Keratinocyte (primary cell): ENCODE data around the gene GRK6. TPM values are rescaled to one million over a fixed set of nuclear protein-coding genes. Genes with fewer than 3 reads are reported as not detected.

Experiments used
- DNase-seq: peaks from one replicate; pipeline ENCODE4 v3.0.0-alpha.2; 2011; ENCODE audit warnings: low read depth, missing footprints, low spot score
- FAIRE-seq: peaks from 2 replicates; lab custom pipeline; 2011; peaks lifted over from hg19 to GRCh38; lab: Jason Lieb, UNC
- H2AFZ ChIP-seq: 2 replicates; pipeline ENCODE4 v1.6.0; 2012; ENCODE audit warnings: low read length, control low read depth, inconsistent platforms; ENCODE audit not compliant: control insufficient read depth
- H3K27ac ChIP-seq: 2 replicates; pipeline ENCODE4 v1.5.1; 2011; ENCODE audit warnings: low read length; ENCODE audit not compliant: control insufficient read depth, insufficient read depth
- H3K27me3 ChIP-seq: 3 replicates; pipeline ENCODE4 v1.6.0; 2011; ENCODE audit warnings: low read length; ENCODE audit not compliant: control insufficient read depth, insufficient read depth; ENCODE audit errors: extremely low read depth
- H3K36me3 ChIP-seq, 2 experiments: 2 replicates in 1 of 2; 3 replicates in 1 of 2; pipeline ENCODE4 v1.5.1; 2011; ENCODE audit warnings: low read length in 2 of 2, mild to moderate bottlenecking in 1 of 2; ENCODE audit not compliant: control insufficient read depth in 2 of 2, insufficient read depth in 2 of 2; ENCODE audit errors: extremely low read depth in 1 of 2
- H3K4me1 ChIP-seq: 3 replicates; pipeline ENCODE4 v1.5.1; 2011; ENCODE audit warnings: low read length; ENCODE audit not compliant: control insufficient read depth, insufficient read depth; ENCODE audit errors: extremely low read depth
- H3K4me2 ChIP-seq: 3 replicates; pipeline ENCODE4 v1.6.0; 2011; ENCODE audit warnings: low read depth, low read length; ENCODE audit not compliant: control insufficient read depth, insufficient read depth; ENCODE audit errors: extremely low read depth
- H3K4me3 ChIP-seq, 3 experiments: fragments of 200-600 bp in 1 of 3; sonication (generic) in 1 of 3; 2 replicates in 2 of 3; 3 replicates in 1 of 3; pipeline ENCODE4 v1.5.1; 2011 to 2016; ENCODE audit warnings: low read length in 3 of 3, mild to moderate bottlenecking in 3 of 3, control low read depth in 2 of 3, inconsistent platforms in 1 of 3, low read depth in 1 of 3, mixed read lengths in 1 of 3, mixed run types in 1 of 3, moderate library complexity in 1 of 3; ENCODE audit not compliant: control insufficient read depth in 2 of 3, insufficient read depth in 2 of 3; ENCODE audit errors: extremely low read depth in 1 of 3
- H3K79me2 ChIP-seq: 2 replicates; pipeline ENCODE4 v1.6.0; 2012; ENCODE audit warnings: low read length; ENCODE audit not compliant: control insufficient read depth, insufficient read depth
- H3K9ac ChIP-seq: 3 replicates; pipeline ENCODE4 v1.6.0; 2011; ENCODE audit warnings: low read length; ENCODE audit not compliant: control insufficient read depth, insufficient read depth; ENCODE audit errors: extremely low read depth
- H3K9me1 ChIP-seq: 3 replicates; pipeline ENCODE4 v1.6.0; 2011; ENCODE audit warnings: low read length; ENCODE audit not compliant: control insufficient read depth, insufficient read depth; ENCODE audit errors: extremely low read depth
- H3K9me3 ChIP-seq: 2 replicates; pipeline ENCODE4 v1.5.1; 2012; ENCODE audit warnings: low read depth, low read length; ENCODE audit not compliant: control insufficient read depth
- H4K20me1 ChIP-seq: 3 replicates; pipeline ENCODE4 v1.6.0; 2011; ENCODE audit warnings: low read length; ENCODE audit not compliant: control insufficient read depth, insufficient read depth; ENCODE audit errors: extremely low read depth
- EZH2 ChIP-seq: IDR thresholded peaks from one replicate; pipeline ENCODE4 v1.6.1; 2012; ENCODE audit warnings: inconsistent platforms, mild to moderate bottlenecking, low read length, moderate library complexity
- dilution Hi-C: fragments of 300-500 bp; cut with MboI; formaldehyde crosslinking; loops from one replicate; pipeline ENCODE4 v1.7.0; 2020; ENCODE audit warnings: low sequenced_read_pairs; ENCODE audit not compliant: extremely low pct_ligation_motif_present
- polyA plus RNA-seq, 5 experiments: library from polyadenylated mRNA; depleted of rRNA in 3 of 5; stranded (reverse) in 3 of 5; stranded (forward) in 1 of 5; unstranded in 1 of 5; fragments of >200 nt; gene quantifications; 1 replicate in 1 of 5; 2 replicates in 3 of 5; 3 replicates in 1 of 5; pipeline versions ENCODE4 v1.2.1 to v1.2.3, GENCODE V29; 2011 to 2012; ENCODE audit warnings: missing spikeins in 2 of 5, low read depth in 1 of 5, low replicate concordance in 1 of 5
- TF ChIP-seq, protein P1 (sequence below), 3 experiments: IDR thresholded peaks in 1 of 3; conservative IDR thresholded peaks in 1 of 3; optimal IDR thresholded peaks in 1 of 3; 2 replicates in 2 of 3; 3 replicates in 1 of 3; pipeline versions ENCODE3 to v1.5.1; 2011; ENCODE audit warnings: low read length in 3 of 3, mild to moderate bottlenecking in 3 of 3, moderate library complexity in 2 of 3, control low read depth in 1 of 3, inconsistent platforms in 1 of 3; ENCODE audit not compliant: insufficient read depth in 2 of 3; ENCODE audit errors: extremely low read depth in 1 of 3

GRK6 gene
- polyA plus RNA-seq, 1 donor (not counting 4 experiments of a cell fraction or from before 2014, with no cell fraction given): 29.9 TPM

- dilution Hi-C loops: no loop called here
- H4K20me1 ChIP-seq: no peaks in the 10 kb centered on the region
- no peak for DNase-seq
- no peak overlapping the region for H3K27ac ChIP-seq
- peaks cover 54% of the 10 kb centered on the region for H3K4me1 ChIP-seq
- peak overlapping the region; percentile 72 for H3K4me2 ChIP-seq
- H3K27me3 ChIP-seq: no peaks in the 10 kb centered on the region
- no peaks in the 10 kb centered on the region for H3K9me3 ChIP-seq
- H3K9me1 ChIP-seq: no peaks in the 10 kb centered on the region
- H3K79me2 ChIP-seq: no peaks in the 10 kb centered on the region
- H3K4me3 ChIP-seq: no peak overlapping the region
- peaks cover 2 to 3% of the 10 kb centered on the region in 2 experiments for H3K36me3 ChIP-seq
- no peak overlapping the region for H2AFZ ChIP-seq
- FAIRE-seq: peak; percentile 78
- H3K9ac ChIP-seq: no peak overlapping the region
- no peak for TF ChIP-seq EZH2
- TF ChIP-seq, protein P1, sequence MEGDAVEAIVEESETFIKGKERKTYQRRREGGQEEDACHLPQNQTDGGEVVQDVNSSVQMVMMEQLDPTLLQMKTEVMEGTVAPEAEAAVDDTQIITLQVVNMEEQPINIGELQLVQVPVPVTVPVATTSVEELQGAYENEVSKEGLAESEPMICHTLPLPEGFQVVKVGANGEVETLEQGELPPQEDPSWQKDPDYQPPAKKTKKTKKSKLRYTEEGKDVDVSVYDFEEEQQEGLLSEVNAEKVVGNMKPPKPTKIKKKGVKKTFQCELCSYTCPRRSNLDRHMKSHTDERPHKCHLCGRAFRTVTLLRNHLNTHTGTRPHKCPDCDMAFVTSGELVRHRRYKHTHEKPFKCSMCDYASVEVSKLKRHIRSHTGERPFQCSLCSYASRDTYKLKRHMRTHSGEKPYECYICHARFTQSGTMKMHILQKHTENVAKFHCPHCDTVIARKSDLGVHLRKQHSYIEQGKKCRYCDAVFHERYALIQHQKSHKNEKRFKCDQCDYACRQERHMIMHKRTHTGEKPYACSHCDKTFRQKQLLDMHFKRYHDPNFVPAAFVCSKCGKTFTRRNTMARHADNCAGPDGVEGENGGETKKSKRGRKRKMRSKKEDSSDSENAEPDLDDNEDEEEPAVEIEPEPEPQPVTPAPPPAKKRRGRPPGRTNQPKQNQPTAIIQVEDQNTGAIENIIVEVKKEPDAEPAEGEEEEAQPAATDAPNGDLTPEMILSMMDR (optimal IDR thresholded peaks at IDR 0.05 in 1 of 3, IDR thresholded peaks at IDR 0.05 in 1 of 3, conservative IDR thresholded peaks at IDR 0.05 in 1 of 3; ENCODE audit: extremely low read depth in 1 of 3, insufficient read depth in 2 of 3, low read length in 3 of 3): no peak
Observed at GRCh38 chr5:177445052-177445916, 18.8 kb downstream of the GRK6 start.

DNA sequence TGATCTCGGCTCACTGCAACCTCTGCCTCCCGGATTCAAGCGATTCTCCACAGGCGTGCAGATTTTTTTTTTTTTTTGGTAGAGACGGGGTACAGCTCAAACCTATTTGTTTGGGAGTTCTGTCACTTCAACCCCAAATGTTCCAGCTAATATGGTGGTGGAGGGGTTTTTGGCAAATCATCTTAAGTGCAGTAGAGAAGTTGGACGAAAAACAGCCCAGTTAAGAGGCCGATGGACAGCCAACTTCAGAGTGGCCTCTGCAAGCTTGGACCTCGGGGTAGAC is 19.4 kb downstream of the GRK6 start:
- Histone ChIP-seq H3K27ac (no peak overlapping the region), H3K36me3 (peaks cover 0 to 3% of the 10 kb centered on the region in 2 experiments), H3K9ac (peak overlapping the region; percentile 61), H3K9me3 (no peaks in the 10 kb centered on the region), H3K4me2 (peak overlapping the region; percentile 72), H3K79me2 (no peaks in the 10 kb centered on the region), H3K4me3 (peak overlapping the region in 1 of 3 experiments; percentile 5), H4K20me1 (no peaks in the 10 kb centered on the region), H2AFZ (no peak overlapping the region), H3K4me1 (peaks cover 54% of the 10 kb centered on the region), H3K9me1 (no peaks in the 10 kb centered on the region), H3K27me3 (no peaks in the 10 kb centered on the region)
- DNase-seq (no peak), FAIRE-seq (no peak)
- dilution Hi-C loops: no loop called here
- no peak for TF ChIP-seq EZH2
- TF ChIP-seq, protein P1 (optimal IDR thresholded peaks at IDR 0.05 in 1 of 3, IDR thresholded peaks at IDR 0.05 in 1 of 3, conservative IDR thresholded peaks at IDR 0.05 in 1 of 3; ENCODE audit: extremely low read depth in 1 of 3, insufficient read depth in 2 of 3, low read length in 3 of 3): no peak
